HG03520 (cell line): ENCODE results near the gene OPN1MW3.
"Not testable (repeated sequence)": the region's sequence is repeated elsewhere in the genome, so short reads cannot be mapped to it uniquely, and the experiment has no call there.

Source experiments
- ATAC-seq: cut with Tn5 transposase; IDR thresholded peaks from one replicate; pipeline ENCODE4 v1.9.1; 2021; ENCODE audit warnings: mild to moderate bottlenecking, moderate library complexity; ENCODE audit not compliant: unreplicated experiment

Gene OPN1MW3

GRCh38 chrX:154257282-154257681 is at the start of gene OPN1MW3:
OPN1MW3 (plus strand) TSS chrX:154257582; CDS start chrX:154257620, 38 bp downstream.
- ATAC-seq = not testable (repeated sequence)

GRCh38 chrX:154209670-154210418 is 47.5 kb upstream of the OPN1MW3 start:
- peak; percentile 85 for ATAC-seq

GRCh38 chrX:154211057-154211456 is 46.3 kb upstream of the OPN1MW3 start:
- not testable (repeated sequence) for ATAC-seq

GRCh38 chrX:154211499-154211898 is 45.9 kb upstream of the OPN1MW3 start:
- ATAC-seq = not testable (repeated sequence)

- ATAC-seq = not testable (repeated sequence)
Measured at GRCh38 chrX:154219456-154219855, 37.9 kb upstream of the OPN1MW3 start, which contains the start of gene OPN1MW2. OPN1MW2 (plus strand) TSS chrX:154219756; CDS start chrX:154219816, 60 bp downstream.

GRCh38 chrX:154225292-154225691 is 32.1 kb upstream of the OPN1MW3 start:
- not testable (repeated sequence) for ATAC-seq

- not testable (repeated sequence) for ATAC-seq
Measured at GRCh38 chrX:154226706-154227105, 30.7 kb upstream of the OPN1MW3 start.

- not testable (repeated sequence) for ATAC-seq
Measured at GRCh38 chrX:154231443-154231842, 25.9 kb upstream of the OPN1MW3 start.

GRCh38 chrX:154233620-154234019 is 23.8 kb upstream of the OPN1MW3 start:
- ATAC-seq = not testable (repeated sequence)

GRCh38 chrX:154238939-154239559 is 18.3 kb upstream of the OPN1MW3 start:
- not testable (repeated sequence) for ATAC-seq

- not testable (repeated sequence) for ATAC-seq
Measured at GRCh38 chrX:154239982-154240503, 17.3 kb upstream of the OPN1MW3 start.

- peak; percentile 88 for ATAC-seq
Measured at GRCh38 chrX:154247377-154248045, 9.9 kb upstream of the OPN1MW3 start.

GRCh38 chrX:154248076-154248475 is 9.3 kb upstream of the OPN1MW3 start:
- not testable (repeated sequence) for ATAC-seq

GRCh38 chrX:154258711-154259110 is 1.3 kb downstream of the OPN1MW3 start:
- ATAC-seq = not testable (repeated sequence)

GRCh38 chrX:154263072-154263471 is 5.7 kb downstream of the OPN1MW3 start:
- not testable (repeated sequence) for ATAC-seq

- ATAC-seq = not testable (repeated sequence)
Measured at GRCh38 chrX:154269245-154269644, 11.9 kb downstream of the OPN1MW3 start.

GRCh38 chrX:154284489-154285338 is 27.3 kb downstream of the OPN1MW3 start:
- ATAC-seq = peak; percentile 89

- not testable (repeated sequence) for ATAC-seq
Measured at GRCh38 chrX:154286406-154286805, 29.0 kb downstream of the OPN1MW3 start.

- ATAC-seq = no peak
Measured at GRCh38 chrX:154294791-154295574, 37.6 kb downstream of the OPN1MW3 start, which contains the start of gene TEX28. TEX28 (minus strand) TSS chrX:154295124; CDS start chrX:154292117, 3,007 bp downstream.
